ENCODE results near the gene SLC25A23. TPM values are rescaled to one million over a fixed set of nuclear protein-coding genes. Genes with fewer than 3 reads are reported as not detected.

The SLC25A23 gene
- total and polyA plus RNA-seq, 2 of the 8 experiments (the other 6 are each of a cell fraction or from before 2014, with no cell fraction given), result 18.0 to 48.1 TPM

DNA sequence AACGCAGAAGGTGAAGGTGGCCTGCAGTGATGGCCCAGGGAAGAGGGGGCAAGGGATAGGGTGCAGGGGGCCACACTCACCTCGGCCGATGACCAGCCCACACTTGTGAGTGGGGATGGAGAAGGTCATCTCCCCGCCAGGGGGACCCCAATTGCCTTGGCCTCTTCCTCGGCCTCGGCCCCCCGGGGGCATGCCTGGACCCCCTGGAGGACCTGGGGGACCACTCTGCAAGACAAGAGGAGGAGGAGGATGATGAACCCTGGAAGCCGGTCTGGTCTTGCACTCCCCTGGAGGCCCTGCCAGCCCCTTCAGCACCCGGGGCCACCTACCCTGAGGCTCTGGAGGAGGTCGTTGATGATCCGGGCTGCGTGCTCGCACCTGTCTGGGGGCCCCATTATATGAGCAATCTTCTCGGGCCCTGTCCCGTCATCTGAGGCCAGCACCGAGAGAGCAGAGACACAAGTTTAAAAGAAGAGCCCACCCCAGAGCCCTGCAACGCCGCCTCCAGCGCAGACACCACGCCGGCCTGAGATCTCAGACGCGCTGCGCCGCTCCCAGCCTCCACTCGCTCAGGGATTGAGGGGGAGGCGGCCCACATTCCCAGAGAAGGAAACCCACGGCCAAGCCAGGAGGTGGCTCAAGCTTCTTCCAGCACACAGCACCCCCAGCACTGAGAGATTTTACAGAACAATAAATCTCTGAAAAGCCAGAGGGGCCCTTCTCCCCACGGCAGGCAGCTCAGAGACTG is 42.8 kb downstream of the SLC25A23 start (continued):
- TF ChIP-seq CBX5 (IDR thresholded peaks at IDR 0.05; ENCODE audit: low read depth, low read length), result no peak
- TF ChIP-seq HDAC2 (IDR thresholded peaks at IDR 0.05; ENCODE audit: borderline replicate concordance in 1 of 2, low read depth in 2 of 2, low read length in 2 of 2), result no peak
- TF ChIP-seq BRCA1 (IDR thresholded peaks at IDR 0.05; ENCODE audit: low read depth, low read length), result no peak
